GM18907 (cell line): ENCODE results near the gene MED15.
A peak's percentile ranks its signal among the peaks of the same experiment; 100 is the strongest.
"Not testable (repeated sequence)": the region's sequence is repeated elsewhere in the genome, so short reads cannot be mapped to it uniquely, and the experiment has no call there.

Experiments used
- ATAC-seq: cut with Tn5 transposase; IDR thresholded peaks from one replicate; pipeline ENCODE4 v1.9.1; 2021; ENCODE audit warnings: mild to moderate bottlenecking, moderate library complexity; ENCODE audit not compliant: unreplicated experiment

The MED15 gene, protein sequence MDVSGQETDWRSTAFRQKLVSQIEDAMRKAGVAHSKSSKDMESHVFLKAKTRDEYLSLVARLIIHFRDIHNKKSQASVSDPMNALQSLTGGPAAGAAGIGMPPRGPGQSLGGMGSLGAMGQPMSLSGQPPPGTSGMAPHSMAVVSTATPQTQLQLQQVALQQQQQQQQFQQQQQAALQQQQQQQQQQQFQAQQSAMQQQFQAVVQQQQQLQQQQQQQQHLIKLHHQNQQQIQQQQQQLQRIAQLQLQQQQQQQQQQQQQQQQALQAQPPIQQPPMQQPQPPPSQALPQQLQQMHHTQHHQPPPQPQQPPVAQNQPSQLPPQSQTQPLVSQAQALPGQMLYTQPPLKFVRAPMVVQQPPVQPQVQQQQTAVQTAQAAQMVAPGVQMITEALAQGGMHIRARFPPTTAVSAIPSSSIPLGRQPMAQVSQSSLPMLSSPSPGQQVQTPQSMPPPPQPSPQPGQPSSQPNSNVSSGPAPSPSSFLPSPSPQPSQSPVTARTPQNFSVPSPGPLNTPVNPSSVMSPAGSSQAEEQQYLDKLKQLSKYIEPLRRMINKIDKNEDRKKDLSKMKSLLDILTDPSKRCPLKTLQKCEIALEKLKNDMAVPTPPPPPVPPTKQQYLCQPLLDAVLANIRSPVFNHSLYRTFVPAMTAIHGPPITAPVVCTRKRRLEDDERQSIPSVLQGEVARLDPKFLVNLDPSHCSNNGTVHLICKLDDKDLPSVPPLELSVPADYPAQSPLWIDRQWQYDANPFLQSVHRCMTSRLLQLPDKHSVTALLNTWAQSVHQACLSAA

DNA sequence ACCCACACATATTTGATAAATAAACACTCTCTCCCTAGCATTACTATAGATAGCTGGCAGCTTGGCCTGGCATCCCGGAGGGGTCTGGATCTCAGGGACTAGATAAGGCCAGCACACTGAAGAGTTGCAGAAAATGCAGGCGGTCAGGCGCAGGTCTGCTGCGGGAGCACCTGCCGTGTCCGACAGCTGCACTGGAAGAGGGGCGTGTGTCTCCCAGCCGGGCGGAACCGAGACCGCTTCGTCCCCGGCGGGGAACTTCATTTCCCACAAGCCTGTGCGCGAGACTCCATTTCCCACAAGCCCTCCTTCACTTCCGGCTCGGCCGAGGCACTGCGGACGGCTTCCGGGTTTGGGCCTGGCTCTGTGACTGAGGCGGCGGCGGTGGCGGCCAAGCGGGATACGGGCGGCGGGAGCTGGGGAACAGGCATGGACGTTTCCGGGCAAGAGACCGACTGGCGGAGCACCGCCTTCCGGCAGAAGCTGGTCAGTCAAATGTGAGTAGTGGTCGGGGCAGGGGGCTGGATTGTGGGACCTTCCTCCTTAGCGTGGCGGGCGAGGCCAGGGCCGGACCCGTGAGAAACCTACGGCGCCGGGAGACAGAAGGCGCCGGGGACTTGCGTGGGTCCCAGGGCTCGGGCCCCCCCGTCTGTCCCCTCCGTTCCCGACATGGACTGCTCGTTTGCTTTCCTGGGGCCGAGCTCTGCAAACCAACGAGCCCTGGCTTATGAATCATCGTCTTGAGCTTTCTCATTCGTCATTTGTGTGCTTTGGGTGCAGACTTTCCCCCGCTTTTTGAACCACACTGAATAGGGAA lies at the start of gene MED15:
TSS of gene MED15 (plus strand) at position 358 of the 814 bp plus-strand sequence. CDS start at position 427, 69 bp downstream.
- ATAC-seq, result peak; percentile 76

- no peak for ATAC-seq
These were observed 48.8 kb upstream of the MED15 start for GRCh38 chr22:20458530-20459151.

- ATAC-seq, result no peak
These were observed 48.3 kb upstream of the MED15 start for GRCh38 chr22:20459152-20459542.

DNA sequence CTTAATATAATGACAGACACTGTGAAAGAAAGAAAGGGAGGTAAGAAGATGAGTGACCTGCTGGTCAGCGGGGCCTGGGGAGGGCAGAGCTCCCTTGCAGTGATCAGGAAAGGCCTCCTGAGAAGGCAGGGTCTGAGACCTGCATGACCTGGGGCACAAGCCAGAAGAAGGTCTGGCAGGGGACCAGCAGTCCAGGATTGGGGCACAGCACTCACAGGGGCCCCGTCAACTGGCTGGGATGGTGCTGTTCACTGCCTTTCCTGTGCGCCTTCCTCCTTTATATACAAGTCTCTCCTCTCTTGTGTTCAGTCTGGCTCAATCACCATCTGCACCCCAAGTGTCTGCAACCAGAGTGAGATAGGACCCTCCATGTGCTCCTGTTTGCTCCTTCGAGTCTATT lies 47.5 kb upstream of the MED15 start:
- ATAC-seq, result no peak

GRCh38 chr22:20463324-20464095 lies 43.9 kb upstream of the MED15 start:
- ATAC-seq, result no peak

DNA sequence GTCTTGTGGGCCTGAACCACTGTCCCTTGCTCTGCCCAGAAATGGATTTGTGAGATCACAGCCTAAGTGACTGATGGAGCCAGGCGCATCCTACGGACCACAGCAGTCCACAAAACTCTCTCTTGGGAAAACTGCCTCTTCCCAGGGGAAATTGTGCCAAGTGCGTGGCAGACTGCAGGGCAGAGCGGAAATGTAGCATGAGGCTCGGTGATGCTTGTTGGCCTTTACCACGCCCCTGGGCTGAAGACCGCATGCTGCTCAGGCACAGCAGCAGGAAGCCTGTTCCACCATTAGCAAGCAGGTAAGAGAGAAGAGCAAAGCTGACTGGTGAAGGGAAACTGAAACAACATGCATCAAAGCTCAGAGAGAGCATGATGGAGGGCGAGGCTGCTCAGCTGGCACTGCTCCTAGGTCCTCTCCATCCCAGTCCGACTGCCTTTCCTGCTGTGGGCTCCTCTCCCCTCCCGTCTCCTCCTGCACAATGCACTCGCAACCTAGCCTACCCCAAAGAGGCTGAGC lies 43.3 kb upstream of the MED15 start:
- ATAC-seq, result no peak

DNA sequence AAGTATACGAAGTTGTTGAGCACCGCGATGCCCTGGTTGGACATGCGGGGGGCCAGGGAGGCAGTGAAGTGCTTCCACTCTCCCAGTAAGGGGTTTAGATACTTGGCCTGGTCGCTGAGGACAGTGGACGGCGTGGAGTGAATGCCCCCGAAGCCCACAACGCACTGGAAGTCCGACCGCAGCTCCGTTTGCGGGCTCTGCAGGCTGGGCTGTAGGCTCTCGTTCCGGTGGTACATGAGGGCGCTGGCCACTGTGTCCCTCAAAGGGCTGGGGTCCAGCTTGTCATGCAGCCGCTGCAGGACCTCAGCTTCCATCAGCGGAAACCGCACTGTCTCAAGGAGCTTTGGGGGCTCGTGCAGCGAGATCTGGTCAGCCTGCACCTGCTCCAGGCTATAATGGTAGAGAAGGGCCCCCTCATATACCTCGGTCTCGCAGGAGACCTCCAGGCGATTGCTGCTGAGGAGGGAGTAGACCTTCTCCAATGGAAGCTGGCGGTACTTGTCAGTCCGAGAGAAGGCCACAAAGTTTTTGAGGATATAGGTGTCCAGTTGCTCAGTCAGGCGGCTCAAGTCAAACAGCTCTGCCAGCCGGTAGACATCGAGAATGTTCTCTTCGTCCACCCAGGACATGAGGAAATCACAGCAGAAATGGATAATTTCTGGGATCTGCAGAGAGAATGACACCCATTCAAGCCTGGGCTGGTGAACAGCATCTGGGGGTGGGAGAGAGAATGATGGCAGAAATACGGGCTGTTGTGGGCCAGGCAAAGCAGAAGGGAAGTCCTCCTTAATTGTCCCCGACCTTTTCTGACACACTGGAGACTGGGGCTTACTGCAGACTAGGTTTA lies 42.3 kb upstream of the MED15 start:
- no peak for ATAC-seq

DNA sequence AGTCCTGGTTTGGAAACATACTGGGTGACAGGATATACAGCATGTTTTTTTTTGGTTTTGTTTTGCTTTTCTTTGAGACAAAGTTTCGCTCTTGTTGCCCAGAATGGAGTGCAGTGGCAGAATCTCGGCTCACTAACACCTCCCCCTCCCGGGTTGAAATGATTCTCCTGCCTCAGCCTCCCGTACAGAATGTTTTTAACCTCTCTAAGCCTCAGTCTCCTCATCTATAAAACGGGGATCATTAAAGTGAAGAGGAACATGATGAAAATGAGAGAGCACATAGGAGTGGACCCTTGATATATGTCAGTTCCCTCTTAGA lies 41.7 kb upstream of the MED15 start:
- ATAC-seq, result no peak

- no peak for ATAC-seq
These were observed 40.6 kb upstream of the MED15 start for GRCh38 chr22:20466659-20467379.

DNA sequence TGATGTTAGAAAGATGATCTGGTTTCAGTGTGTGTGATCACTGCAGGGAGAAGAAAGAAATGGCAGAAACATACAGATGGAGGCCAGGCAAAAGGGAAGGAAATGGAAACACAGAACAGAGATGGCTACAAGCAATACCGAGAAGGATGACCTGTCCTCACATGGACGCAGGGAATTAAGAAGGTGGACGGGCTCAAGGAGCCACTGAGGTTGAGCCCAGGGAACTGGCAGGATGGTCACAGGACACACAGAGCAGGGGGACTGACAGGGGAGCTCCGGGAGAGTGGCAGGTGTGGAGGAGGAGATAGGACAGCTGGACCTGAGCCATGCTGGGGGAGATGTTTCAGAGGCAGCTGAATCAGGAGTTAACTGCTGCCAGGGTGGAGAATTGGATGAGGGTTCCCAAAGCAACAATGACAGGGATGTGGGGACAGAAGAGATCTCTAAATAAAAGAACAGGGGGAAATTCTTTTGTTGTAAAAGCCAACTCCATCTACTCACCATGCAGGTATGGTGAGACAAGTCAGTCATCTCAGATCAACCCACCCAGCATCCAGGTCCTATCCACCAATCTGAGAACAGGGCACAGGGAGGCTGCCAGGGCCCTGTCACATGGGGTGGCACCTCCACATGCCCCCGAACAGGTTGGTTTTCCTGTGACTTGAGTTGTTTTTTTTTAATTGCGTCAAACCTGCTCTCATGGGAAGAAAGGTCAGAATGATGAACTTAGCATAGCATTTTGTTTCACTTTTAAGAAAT lies 38.1 kb upstream of the MED15 start:
- ATAC-seq, result no peak

GRCh38 chr22:20470525-20470924 lies 36.9 kb upstream of the MED15 start:
- not testable (repeated sequence) for ATAC-seq

DNA sequence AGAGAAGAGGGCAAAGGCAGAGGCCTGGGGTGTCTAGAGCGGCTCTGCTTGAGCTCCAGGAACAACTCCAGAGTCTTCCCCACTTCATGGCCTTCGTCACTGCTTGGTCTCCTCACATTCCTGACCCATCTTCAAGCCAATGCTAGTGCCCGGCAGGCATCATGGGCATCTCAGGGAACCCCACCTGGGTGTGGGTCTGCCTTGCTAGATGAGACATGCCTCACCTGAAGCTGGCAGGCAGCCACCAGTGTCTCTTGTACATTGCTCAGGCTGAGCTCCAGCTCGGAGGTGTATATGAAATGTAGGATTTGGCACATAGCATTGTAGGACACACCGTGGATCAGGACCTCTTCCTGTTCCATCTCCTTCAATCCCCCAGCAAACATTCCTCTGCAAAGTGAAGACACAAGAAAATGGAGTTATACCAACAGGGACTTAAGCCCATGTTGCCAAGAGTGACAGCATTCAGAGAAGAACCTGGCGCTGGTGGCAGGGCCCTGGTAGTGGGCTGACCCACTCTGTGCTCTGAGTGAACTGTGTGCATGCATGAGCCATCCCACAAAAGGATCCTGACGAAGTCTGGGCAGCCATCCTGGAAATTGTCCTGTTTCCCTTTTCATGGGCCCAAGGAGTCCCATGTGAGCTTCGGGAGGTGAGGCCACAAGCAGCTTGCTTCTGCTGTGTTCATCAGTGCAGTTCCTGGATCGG lies 36.1 kb upstream of the MED15 start:
- no peak for ATAC-seq

GRCh38 chr22:20472629-20473442 lies 34.6 kb upstream of the MED15 start:
- no peak for ATAC-seq

GRCh38 chr22:20475115-20475436 lies 32.3 kb upstream of the MED15 start:
- no peak for ATAC-seq

- not testable (repeated sequence) for ATAC-seq
These were observed 31.8 kb upstream of the MED15 start for GRCh38 chr22:20475569-20475968.

GRCh38 chr22:20478059-20478458 lies 29.4 kb upstream of the MED15 start:
- not testable (repeated sequence) for ATAC-seq
